OCI-LY3 (cell line): ENCODE measurements around the gene FBXO47.

Experiments
- EZH2phosphoT487 ChIP-seq: fragments of 200-600 bp; shearing (Covaris generic); IDR thresholded peaks from 2 replicates; pipeline ENCODE4 v1.6.1; 2018; ENCODE audit warnings: antibody characterized with exemption, mixed run types, low read depth
- TF ChIP-seq, protein P1 (sequence below): fragments of 200-600, 300-600 bp; sonication (generic); IDR thresholded peaks from 2 replicates; pipeline ENCODE4 v1.5.1; 2014; ENCODE audit warnings: antibody characterized with exemption, low read length, low read depth

DNA sequence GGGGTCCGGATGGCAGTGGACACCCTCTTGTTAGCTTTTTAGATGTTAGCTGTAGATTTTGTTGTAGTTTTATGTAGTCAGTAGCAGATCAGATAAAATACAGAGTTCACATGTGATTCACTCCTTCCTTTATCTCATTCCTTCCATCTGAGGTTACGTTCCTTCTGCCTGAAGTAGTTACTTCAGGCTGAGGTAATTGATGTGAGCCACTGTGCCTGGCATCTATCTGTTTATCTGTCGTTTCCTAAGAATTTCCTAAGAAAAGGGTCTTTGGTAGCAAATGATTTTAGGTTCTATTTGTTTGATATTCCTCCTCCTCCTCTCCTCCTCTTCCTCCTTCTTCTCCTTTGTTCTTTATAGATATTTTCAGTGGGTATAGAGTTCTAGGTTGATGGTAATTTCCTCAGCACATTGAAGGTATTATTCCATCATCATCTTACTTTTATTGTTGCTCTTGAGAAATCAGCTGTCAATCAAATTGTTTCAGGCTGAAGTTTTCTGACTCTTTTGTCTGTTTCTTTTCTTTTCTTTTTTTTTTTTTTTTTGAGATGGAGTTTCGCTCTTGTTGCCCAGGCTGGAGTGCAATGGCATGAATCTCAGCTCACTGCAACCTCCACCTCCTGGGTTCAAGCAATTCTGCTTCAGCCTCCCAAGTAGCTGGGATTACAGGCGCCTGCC is 29.6 kb upstream of the FBXO47 start:
- TF ChIP-seq EZH2phosphoT487, result no peak
- TF ChIP-seq, protein P1, sequence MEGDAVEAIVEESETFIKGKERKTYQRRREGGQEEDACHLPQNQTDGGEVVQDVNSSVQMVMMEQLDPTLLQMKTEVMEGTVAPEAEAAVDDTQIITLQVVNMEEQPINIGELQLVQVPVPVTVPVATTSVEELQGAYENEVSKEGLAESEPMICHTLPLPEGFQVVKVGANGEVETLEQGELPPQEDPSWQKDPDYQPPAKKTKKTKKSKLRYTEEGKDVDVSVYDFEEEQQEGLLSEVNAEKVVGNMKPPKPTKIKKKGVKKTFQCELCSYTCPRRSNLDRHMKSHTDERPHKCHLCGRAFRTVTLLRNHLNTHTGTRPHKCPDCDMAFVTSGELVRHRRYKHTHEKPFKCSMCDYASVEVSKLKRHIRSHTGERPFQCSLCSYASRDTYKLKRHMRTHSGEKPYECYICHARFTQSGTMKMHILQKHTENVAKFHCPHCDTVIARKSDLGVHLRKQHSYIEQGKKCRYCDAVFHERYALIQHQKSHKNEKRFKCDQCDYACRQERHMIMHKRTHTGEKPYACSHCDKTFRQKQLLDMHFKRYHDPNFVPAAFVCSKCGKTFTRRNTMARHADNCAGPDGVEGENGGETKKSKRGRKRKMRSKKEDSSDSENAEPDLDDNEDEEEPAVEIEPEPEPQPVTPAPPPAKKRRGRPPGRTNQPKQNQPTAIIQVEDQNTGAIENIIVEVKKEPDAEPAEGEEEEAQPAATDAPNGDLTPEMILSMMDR, result no peak
